DND-41 (cell line): ENCODE measurements around the gene AFF3.

Source experiments
- ATAC-seq: fragments of 200-7000 bp; cut with Tn5 transposase; 3 replicates; pipeline ENCODE4 v1.9.1; 2021; ENCODE audit warnings: low read depth; ENCODE audit not compliant: insufficient read depth
- DNase-seq: peaks from one replicate; pipeline ENCODE4 v3.0.0-alpha.2; 2020
- H2AFZ ChIP-seq: 2 replicates; pipeline ENCODE4 v1.6.0; 2012; ENCODE audit warnings: low read depth, low read length
- H3K27ac ChIP-seq: 2 replicates; pipeline ENCODE4 v1.5.1; 2012; ENCODE audit warnings: low read length, inconsistent platforms
- H3K27me3 ChIP-seq: fragments of 200-600 bp; sonication (generic); 2 replicates; pipeline ENCODE4 v1.6.0; 2012; ENCODE audit warnings: low read length, mild to moderate bottlenecking, inconsistent platforms; ENCODE audit not compliant: insufficient read depth, poor library complexity
- H3K36me3 ChIP-seq: 2 replicates; pipeline ENCODE4 v1.5.1; 2012; ENCODE audit warnings: low read length, inconsistent platforms; ENCODE audit not compliant: insufficient read depth
- H3K4me1 ChIP-seq: 2 replicates; pipeline ENCODE4 v1.5.1; 2012; ENCODE audit warnings: mild to moderate bottlenecking, low read length; ENCODE audit not compliant: insufficient read depth
- H3K4me2 ChIP-seq: 2 replicates; pipeline ENCODE4 v1.6.0; 2012; ENCODE audit warnings: mild to moderate bottlenecking, moderate library complexity, low read length, inconsistent platforms; ENCODE audit not compliant: insufficient read depth
- H3K4me3 ChIP-seq, 2 experiments: fragments of 200-600 bp in 1 of 2; shearing (Covaris generic) in 1 of 2; 2 replicates each; pipeline ENCODE4 v1.5.1; 2012 to 2016; ENCODE audit warnings: inconsistent platforms in 2 of 2, low read length in 2 of 2, mild to moderate bottlenecking in 2 of 2, low read depth in 1 of 2, moderate library complexity in 1 of 2
- H3K79me2 ChIP-seq: 2 replicates; pipeline ENCODE4 v1.6.0; 2012; ENCODE audit warnings: low read length, inconsistent platforms; ENCODE audit not compliant: insufficient read depth
- H3K9ac ChIP-seq: 2 replicates; pipeline ENCODE4 v1.6.0; 2012; ENCODE audit warnings: low read depth, mild to moderate bottlenecking, inconsistent platforms, low read length, moderate library complexity
- H3K9me3 ChIP-seq: 2 replicates; pipeline ENCODE4 v1.5.1; 2012; ENCODE audit warnings: low read length, moderate library complexity, mild to moderate bottlenecking, inconsistent platforms; ENCODE audit not compliant: insufficient read depth, severe bottlenecking
- H4K20me1 ChIP-seq: 2 replicates; pipeline ENCODE4 v1.6.0; 2012; ENCODE audit warnings: low read length; ENCODE audit not compliant: insufficient read depth
- EZH2 ChIP-seq: IDR thresholded peaks from 3 replicates; pipeline ENCODE4 v1.6.1; 2012; ENCODE audit warnings: borderline replicate concordance, low read depth, mild to moderate bottlenecking, moderate library complexity, low read length, inconsistent platforms; ENCODE audit not compliant: severe bottlenecking
- TF ChIP-seq, protein P1 (sequence below): IDR thresholded peaks from 2 replicates; pipeline ENCODE4 v1.5.1; 2012; ENCODE audit warnings: borderline replicate concordance, low read length, moderate library complexity, mild to moderate bottlenecking; ENCODE audit not compliant: poor library complexity, severe bottlenecking; ENCODE audit errors: extremely low read depth

Gene AFF3

DNA sequence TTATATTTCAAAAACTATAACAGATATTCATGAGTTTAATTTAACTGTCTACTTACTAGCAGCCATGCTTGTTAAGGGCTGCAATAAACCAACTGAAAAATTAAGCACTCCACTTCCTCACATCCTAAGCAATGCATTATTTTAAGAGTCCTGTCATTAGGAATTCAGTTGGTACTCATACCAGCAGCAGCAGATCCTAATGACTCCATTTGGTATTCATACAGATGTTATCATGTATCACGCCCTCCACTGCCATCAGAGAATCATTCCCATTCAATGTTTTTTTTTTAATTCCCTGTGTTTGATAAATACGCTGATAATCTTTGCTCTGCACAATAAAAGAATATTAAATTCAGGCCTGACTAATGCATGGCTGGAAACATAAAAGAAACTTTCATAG lies 236.8 kb downstream of the AFF3 start:
- H3K27ac ChIP-seq, result no peak overlapping the region
- H3K4me1 ChIP-seq, result no peaks in the 10 kb centered on the region
- H3K9me3 ChIP-seq, result no peaks in the 10 kb centered on the region
- peaks cover 3% of the 10 kb centered on the region for H3K36me3 ChIP-seq
- no peak for DNase-seq
- no peak overlapping the region for H2AFZ ChIP-seq
- H4K20me1 ChIP-seq, result 0 out of 2 replicates have a peak, but pooled peaks cover 5% of the 10 kb centered on the region
- H3K79me2 ChIP-seq, result no peaks in the 10 kb centered on the region
- TF ChIP-seq, protein P1, sequence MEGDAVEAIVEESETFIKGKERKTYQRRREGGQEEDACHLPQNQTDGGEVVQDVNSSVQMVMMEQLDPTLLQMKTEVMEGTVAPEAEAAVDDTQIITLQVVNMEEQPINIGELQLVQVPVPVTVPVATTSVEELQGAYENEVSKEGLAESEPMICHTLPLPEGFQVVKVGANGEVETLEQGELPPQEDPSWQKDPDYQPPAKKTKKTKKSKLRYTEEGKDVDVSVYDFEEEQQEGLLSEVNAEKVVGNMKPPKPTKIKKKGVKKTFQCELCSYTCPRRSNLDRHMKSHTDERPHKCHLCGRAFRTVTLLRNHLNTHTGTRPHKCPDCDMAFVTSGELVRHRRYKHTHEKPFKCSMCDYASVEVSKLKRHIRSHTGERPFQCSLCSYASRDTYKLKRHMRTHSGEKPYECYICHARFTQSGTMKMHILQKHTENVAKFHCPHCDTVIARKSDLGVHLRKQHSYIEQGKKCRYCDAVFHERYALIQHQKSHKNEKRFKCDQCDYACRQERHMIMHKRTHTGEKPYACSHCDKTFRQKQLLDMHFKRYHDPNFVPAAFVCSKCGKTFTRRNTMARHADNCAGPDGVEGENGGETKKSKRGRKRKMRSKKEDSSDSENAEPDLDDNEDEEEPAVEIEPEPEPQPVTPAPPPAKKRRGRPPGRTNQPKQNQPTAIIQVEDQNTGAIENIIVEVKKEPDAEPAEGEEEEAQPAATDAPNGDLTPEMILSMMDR, result no peak
- TF ChIP-seq EZH2, result no peak
- no peak overlapping the region for H3K4me3 ChIP-seq
- no peak overlapping the region for H3K4me2 ChIP-seq
- no peak for ATAC-seq
- H3K9ac ChIP-seq, result no peak overlapping the region
- H3K27me3 ChIP-seq, result no peaks in the 10 kb centered on the region

- Histone ChIP-seq H2AFZ (no peak overlapping the region), H3K36me3 (peaks cover 3% of the 10 kb centered on the region), H3K27ac (no peak overlapping the region), H3K4me3 (no peak overlapping the region), H3K79me2 (no peaks in the 10 kb centered on the region), H3K4me2 (no peak overlapping the region), H3K9me3 (no peaks in the 10 kb centered on the region), H3K4me1 (no peaks in the 10 kb centered on the region), H4K20me1 (0 out of 2 replicates have a peak, but pooled peaks cover 5% of the 10 kb centered on the region), H3K9ac (no peak overlapping the region), H3K27me3 (no peaks in the 10 kb centered on the region)
- DNase-seq (no peak), ATAC-seq (no peak)
- TF ChIP-seq, protein P1, result no peak
- TF ChIP-seq EZH2, result no peak
These were observed 237.4 kb downstream of the AFF3 start for GRCh38 chr2:99905025-99905424.

DNA sequence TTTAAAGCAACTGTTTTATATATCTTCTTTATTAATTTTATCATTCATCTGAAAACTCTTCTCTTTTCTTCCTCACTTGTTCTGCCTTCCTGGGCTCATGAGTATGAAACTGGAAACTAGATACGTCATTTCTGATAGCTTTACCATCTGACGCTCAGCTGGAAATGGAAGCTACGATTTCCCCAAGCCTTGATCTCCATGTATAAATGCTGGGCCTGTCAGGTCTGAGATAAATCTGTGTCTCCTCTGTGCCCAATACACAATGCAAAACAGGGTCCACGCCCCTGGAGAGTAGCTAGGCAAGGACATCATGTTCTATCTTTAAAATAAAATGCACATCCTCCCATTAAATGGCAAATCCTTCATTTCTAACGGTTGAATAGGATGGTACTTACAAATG lies 238.4 kb downstream of the AFF3 start:
- TF ChIP-seq EZH2, result no peak
- TF ChIP-seq, protein P1, result no peak
- H4K20me1 ChIP-seq, result 0 out of 2 replicates have a peak, but pooled peaks cover 5% of the 10 kb centered on the region

GRCh38 chr2:99900556-99900955 lies 241.8 kb downstream of the AFF3 start:
- Histone ChIP-seq H4K20me1 (0 out of 2 replicates have a peak, but pooled peaks cover 7% of the 10 kb centered on the region), H3K4me3 (no peak overlapping the region), H3K4me2 (no peak overlapping the region), H3K9ac (no peak overlapping the region), H3K27ac (0 out of 2 replicates have a peak overlapping the region, but pooled peaks have one; percentile 26), H2AFZ (no peak overlapping the region), H3K79me2 (no peaks in the 10 kb centered on the region), H3K27me3 (no peaks in the 10 kb centered on the region), H3K4me1 (no peaks in the 10 kb centered on the region), H3K36me3 (peaks cover 3% of the 10 kb centered on the region), H3K9me3 (no peaks in the 10 kb centered on the region)
- TF ChIP-seq, protein P1, result no peak
- DNase-seq (no peak), ATAC-seq (no peak)

More for the DNA sequence above, 238.4 kb downstream of the AFF3 start:
- Histone ChIP-seq H3K36me3 (peaks cover 3% of the 10 kb centered on the region), H3K79me2 (no peaks in the 10 kb centered on the region), H3K9ac (no peak overlapping the region), H3K4me3 (no peak overlapping the region), H3K27ac (no peak overlapping the region), H3K4me1 (no peaks in the 10 kb centered on the region), H3K9me3 (no peaks in the 10 kb centered on the region), H3K27me3 (no peaks in the 10 kb centered on the region), H2AFZ (no peak overlapping the region), H3K4me2 (no peak overlapping the region)
- DNase-seq (no peak), ATAC-seq (no peak)
